Hepatocyte (in vitro differentiated cells): Measurements from ENCODE around the gene RASA1.

Experiments
- CTCF ChIP-seq: fragments of 200-600 bp; sonication (generic); IDR thresholded peaks from 2 replicates; pipeline ENCODE4 v1.5.1; 2016; ENCODE audit warnings: antibody characterized with exemption, mild to moderate bottlenecking; ENCODE audit not compliant: poor library complexity
- EZH2 ChIP-seq: fragments of 200-600 bp; sonication (generic); IDR thresholded peaks from 2 replicates; pipeline ENCODE4 v1.6.1; 2016; ENCODE audit warnings: antibody characterized with exemption, mild to moderate bottlenecking, borderline replicate concordance
- EZH2phosphoT487 ChIP-seq: fragments of 200-600 bp; sonication (generic); IDR thresholded peaks from one replicate; pipeline ENCODE4 v1.6.1; 2018; ENCODE audit warnings: antibody characterized with exemption, mild to moderate bottlenecking, low read depth, moderate library complexity; ENCODE audit not compliant: unreplicated experiment, severe bottlenecking

- no peak for TF ChIP-seq CTCF
- TF ChIP-seq EZH2: no peak
- no peak for TF ChIP-seq EZH2phosphoT487
Observed at GRCh38 chr5:87302061-87302460, 34.4 kb downstream of the RASA1 start.
